ENCODE results near the gene UBN2.
A peak's percentile ranks its signal among the peaks of the same experiment; 100 is the strongest.
"Not testable (repeated sequence)": the region's sequence is repeated elsewhere in the genome, so short reads cannot be mapped to it uniquely, and the experiment has no call there.

UBN2 gene

GRCh38 chr7:139230774-139231512 lies at the start of gene UBN2:
Gene UBN2 (plus strand): TSS chr7:139231237. CDS start chr7:139231485, 248 bp downstream.
- peak; percentile 75 to 89 for DNase-seq (ENCODE audit: low read depth in 1 of 2, low spot score in 1 of 2)

- no peak for DNase-seq (ENCODE audit: low read depth in 1 of 2, low spot score in 1 of 2)
Measured at GRCh38 chr7:139181404-139181803, 49.6 kb upstream of the UBN2 start.

GRCh38 chr7:139182363-139182762 lies 48.7 kb upstream of the UBN2 start:
- no peak for DNase-seq (ENCODE audit: low read depth in 1 of 2, low spot score in 1 of 2)

- DNase-seq (ENCODE audit: low read depth in 1 of 2, low spot score in 1 of 2): no peak
Measured at GRCh38 chr7:139183251-139183650, 47.8 kb upstream of the UBN2 start.

- no peak for DNase-seq (ENCODE audit: low read depth in 1 of 2, low spot score in 1 of 2)
Measured at GRCh38 chr7:139183878-139184338, 47.1 kb upstream of the UBN2 start.

- DNase-seq (ENCODE audit: low read depth in 1 of 2, low spot score in 1 of 2): no peak
Measured at GRCh38 chr7:139186146-139186545, 44.9 kb upstream of the UBN2 start.

- no peak for DNase-seq (ENCODE audit: low read depth in 1 of 2, low spot score in 1 of 2)
Measured at GRCh38 chr7:139189357-139189756, 41.7 kb upstream of the UBN2 start.

- no peak for DNase-seq (ENCODE audit: low read depth in 1 of 2, low spot score in 1 of 2)
Measured at GRCh38 chr7:139192014-139192706, 38.9 kb upstream of the UBN2 start.

GRCh38 chr7:139200382-139200781 lies 30.7 kb upstream of the UBN2 start:
- DNase-seq (ENCODE audit: low read depth in 1 of 2, low spot score in 1 of 2): no peak

- DNase-seq (ENCODE audit: low read depth in 1 of 2, low spot score in 1 of 2): no peak
Measured at GRCh38 chr7:139203992-139204391, 27.0 kb upstream of the UBN2 start.

GRCh38 chr7:139205843-139206242 lies 25.2 kb upstream of the UBN2 start:
- no peak for DNase-seq (ENCODE audit: low read depth in 1 of 2, low spot score in 1 of 2)

- DNase-seq (ENCODE audit: low read depth in 1 of 2, low spot score in 1 of 2): no peak
Measured at GRCh38 chr7:139212133-139212532, 18.9 kb upstream of the UBN2 start.

- not testable (repeated sequence) for DNase-seq (ENCODE audit: low read depth in 1 of 2, low spot score in 1 of 2)
Measured at GRCh38 chr7:139213489-139213888, 17.5 kb upstream of the UBN2 start.

- DNase-seq (ENCODE audit: low read depth in 1 of 2, low spot score in 1 of 2): no peak
Measured at GRCh38 chr7:139218173-139218572, 12.9 kb upstream of the UBN2 start.

GRCh38 chr7:139224219-139224618 lies 6.8 kb upstream of the UBN2 start:
- DNase-seq (ENCODE audit: low read depth in 1 of 2, low spot score in 1 of 2): no peak

GRCh38 chr7:139224836-139225235 lies 6.2 kb upstream of the UBN2 start:
- DNase-seq (ENCODE audit: low read depth in 1 of 2, low spot score in 1 of 2): not testable (repeated sequence)

GRCh38 chr7:139225286-139226157 lies 5.5 kb upstream of the UBN2 start:
- DNase-seq (ENCODE audit: low read depth in 1 of 2, low spot score in 1 of 2): not testable (repeated sequence)

- DNase-seq (ENCODE audit: low read depth in 1 of 2, low spot score in 1 of 2): not testable (repeated sequence)
Measured at GRCh38 chr7:139226158-139226515, 4.9 kb upstream of the UBN2 start.

GRCh38 chr7:139226988-139227488 lies 4.0 kb upstream of the UBN2 start:
- DNase-seq (ENCODE audit: low read depth in 1 of 2, low spot score in 1 of 2): not testable (repeated sequence)

GRCh38 chr7:139230023-139230422 lies 1.0 kb upstream of the UBN2 start:
- no peak for DNase-seq (ENCODE audit: low read depth in 1 of 2, low spot score in 1 of 2)

GRCh38 chr7:139230484-139230773 lies 608 bp upstream of the UBN2 start:
- DNase-seq (ENCODE audit: low read depth in 1 of 2, low spot score in 1 of 2): no peak
